NB4 (cell line): Measurements from ENCODE around the gene PARPBP.

Experiments used
- DNase-seq: peaks from one replicate; pipeline ENCODE4 v3.0.0; 2010; ENCODE audit warnings: low read depth
- H3K4me3 ChIP-seq: one replicate; pipeline ENCODE4 v1.5.1; 2011; ENCODE audit warnings: mild to moderate bottlenecking, low read depth, low read length, moderate library complexity
- MYC ChIP-seq: IDR thresholded peaks from 2 replicates; pipeline ENCODE4 v1.6.1; 2011; ENCODE audit warnings: low read depth, low read length
- POLR2A ChIP-seq: IDR thresholded peaks from 2 replicates; pipeline ENCODE4 v1.6.1; 2011; ENCODE audit warnings: mild to moderate bottlenecking; ENCODE audit not compliant: insufficient read length; ENCODE audit errors: extremely low read depth
- TF ChIP-seq, protein P1 (sequence below): IDR thresholded peaks from one replicate; pipeline ENCODE4 v1.5.1; 2012; ENCODE audit warnings: low read depth, low read length
- TF ChIP-seq, protein P2 (sequence below): IDR thresholded peaks from 2 replicates; pipeline ENCODE4 v1.6.1; 2011; ENCODE audit warnings: low read depth, low read length

Gene PARPBP

DNA sequence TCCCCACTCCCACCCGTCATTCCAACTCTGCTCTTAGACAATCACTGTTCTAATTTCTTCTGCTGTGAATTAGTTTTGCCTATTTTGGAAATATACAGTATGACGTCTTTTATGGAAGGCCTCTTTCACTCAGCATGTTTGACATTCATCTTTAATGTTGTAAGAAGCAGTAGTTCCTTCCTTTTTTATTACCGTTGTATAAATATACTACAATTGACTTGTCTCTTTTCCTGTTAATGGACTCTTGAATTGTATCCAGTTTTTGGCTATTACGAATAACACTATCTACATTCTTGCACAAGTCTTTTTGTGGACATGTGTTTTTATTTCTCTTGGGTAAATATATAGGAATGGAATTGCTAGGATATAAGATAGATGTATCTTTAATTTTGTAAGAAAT, 82.6 kb downstream of the PARPBP start:
- TF ChIP-seq POLR2A (no peak), MYC (no peak)
- TF ChIP-seq, protein P1, sequence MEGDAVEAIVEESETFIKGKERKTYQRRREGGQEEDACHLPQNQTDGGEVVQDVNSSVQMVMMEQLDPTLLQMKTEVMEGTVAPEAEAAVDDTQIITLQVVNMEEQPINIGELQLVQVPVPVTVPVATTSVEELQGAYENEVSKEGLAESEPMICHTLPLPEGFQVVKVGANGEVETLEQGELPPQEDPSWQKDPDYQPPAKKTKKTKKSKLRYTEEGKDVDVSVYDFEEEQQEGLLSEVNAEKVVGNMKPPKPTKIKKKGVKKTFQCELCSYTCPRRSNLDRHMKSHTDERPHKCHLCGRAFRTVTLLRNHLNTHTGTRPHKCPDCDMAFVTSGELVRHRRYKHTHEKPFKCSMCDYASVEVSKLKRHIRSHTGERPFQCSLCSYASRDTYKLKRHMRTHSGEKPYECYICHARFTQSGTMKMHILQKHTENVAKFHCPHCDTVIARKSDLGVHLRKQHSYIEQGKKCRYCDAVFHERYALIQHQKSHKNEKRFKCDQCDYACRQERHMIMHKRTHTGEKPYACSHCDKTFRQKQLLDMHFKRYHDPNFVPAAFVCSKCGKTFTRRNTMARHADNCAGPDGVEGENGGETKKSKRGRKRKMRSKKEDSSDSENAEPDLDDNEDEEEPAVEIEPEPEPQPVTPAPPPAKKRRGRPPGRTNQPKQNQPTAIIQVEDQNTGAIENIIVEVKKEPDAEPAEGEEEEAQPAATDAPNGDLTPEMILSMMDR: no peak
- TF ChIP-seq, protein P2, sequence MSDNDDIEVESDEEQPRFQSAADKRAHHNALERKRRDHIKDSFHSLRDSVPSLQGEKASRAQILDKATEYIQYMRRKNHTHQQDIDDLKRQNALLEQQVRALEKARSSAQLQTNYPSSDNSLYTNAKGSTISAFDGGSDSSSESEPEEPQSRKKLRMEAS: no peak
- no peak for DNase-seq
- no peak overlapping the region for H3K4me3 ChIP-seq

DNA sequence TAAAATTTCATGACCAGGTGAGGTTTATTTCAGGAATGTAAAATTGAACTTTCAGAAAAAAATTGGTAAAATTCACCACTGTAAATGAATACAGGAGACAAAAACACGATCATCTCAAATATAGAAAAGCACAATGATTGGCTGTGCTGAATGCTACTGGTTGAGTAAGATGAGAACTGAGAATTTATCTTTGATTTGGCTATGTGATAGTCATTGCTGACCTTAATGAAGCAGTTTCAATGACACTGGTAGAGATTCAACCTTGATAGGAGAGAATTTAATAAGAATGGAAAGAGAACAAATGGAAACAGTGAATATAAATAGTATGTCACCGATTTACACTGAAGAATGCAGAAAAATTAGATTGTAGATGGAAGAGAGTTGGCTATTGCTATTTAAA, 84.0 kb downstream of the PARPBP start:
- no peak for TF ChIP-seq MYC
- TF ChIP-seq, protein P1: no peak
- TF ChIP-seq, protein P2: no peak
- no peak for TF ChIP-seq POLR2A
- DNase-seq: no peak
- H3K4me3 ChIP-seq: no peak overlapping the region

DNA sequence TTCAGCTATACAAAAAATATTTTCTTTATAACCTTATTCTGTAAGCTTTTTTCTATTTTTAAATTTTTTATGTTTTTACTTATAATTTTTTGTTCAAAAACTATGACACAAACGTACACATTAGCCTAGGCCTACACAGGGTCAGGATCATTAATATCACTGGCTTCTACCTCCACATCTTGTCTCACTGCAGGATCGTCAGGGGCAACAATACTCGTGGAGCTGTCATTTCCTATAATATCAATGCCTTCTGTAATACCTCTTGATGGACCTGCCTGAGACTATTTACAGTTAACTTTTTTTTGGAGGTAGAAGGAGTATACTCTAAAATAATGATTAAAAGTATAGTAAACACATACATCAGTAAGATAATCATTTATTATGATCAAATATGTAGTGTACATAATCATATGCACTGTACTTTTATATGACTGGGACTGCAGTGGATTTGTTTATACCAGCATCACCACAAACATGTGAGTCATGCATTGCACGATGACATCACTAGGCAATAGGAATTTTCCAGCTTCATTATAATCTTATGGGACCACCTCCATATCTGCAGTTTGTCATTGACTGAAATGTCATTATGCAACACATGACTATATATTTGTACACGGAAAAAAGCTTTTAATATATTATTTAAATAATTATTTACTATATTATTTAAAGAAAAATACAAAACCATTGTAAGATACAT, 96.2 kb downstream of the PARPBP start:
- TF ChIP-seq, protein P1: no peak
- TF ChIP-seq MYC: no peak
- TF ChIP-seq POLR2A: no peak
- TF ChIP-seq, protein P2: no peak
- DNase-seq: peak; percentile 8
- H3K4me3 ChIP-seq: no peak overlapping the region

DNA sequence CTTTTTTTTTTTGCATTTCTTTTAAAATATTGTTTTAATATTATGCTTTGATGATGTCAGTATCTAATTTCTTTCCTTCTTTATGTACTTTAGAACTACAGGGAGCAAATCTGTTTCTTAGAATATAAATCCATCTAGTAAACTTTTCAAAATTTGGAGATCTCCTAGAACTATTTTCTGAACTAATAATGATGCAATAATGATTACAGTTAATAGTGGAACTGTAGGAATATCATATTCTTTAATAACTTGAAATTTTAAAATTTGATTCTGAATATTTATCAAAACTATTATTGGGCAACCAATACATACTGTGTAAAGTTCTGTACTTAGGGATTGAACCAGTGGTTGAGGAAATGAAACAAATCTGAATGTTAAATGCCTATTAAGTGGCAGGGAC, 100.8 kb downstream of the PARPBP start:
- DNase-seq: no peak
- no peak overlapping the region for H3K4me3 ChIP-seq
- no peak for TF ChIP-seq MYC
- TF ChIP-seq, protein P1: no peak
- no peak for TF ChIP-seq POLR2A
- TF ChIP-seq, protein P2: no peak

DNA sequence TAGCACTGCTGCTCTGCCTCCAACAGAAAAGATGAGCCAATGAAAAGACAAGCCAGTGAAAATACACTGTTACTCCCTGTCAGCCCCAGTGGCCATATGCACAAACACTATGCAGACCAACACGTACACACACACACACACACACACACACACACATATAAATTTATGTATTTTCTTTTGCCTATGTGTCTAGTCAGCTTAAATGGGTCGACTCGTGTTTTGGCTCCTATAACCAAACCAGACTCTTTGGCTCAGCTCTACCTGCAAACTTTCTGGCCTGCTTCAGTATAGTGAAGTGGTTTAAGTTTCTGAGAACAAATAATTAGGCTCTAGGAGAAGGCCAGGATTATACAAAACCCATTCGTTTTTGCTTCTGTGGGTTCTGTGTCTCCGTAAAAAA, 108.0 kb downstream of the PARPBP start:
- TF ChIP-seq, protein P1: no peak
- TF ChIP-seq, protein P2: no peak
- TF ChIP-seq MYC (no peak), POLR2A (no peak)
- H3K4me3 ChIP-seq: no peak overlapping the region
- DNase-seq: no peak
